BJ (cell line): ENCODE data around the gene ADAM33. TPM values are rescaled to one million over a fixed set of nuclear protein-coding genes. Genes with fewer than 3 reads are reported as not detected.

Experiments used
- CTCF ChIA-PET: fragments of 350-600 bp; formaldehyde crosslinking; extraction: SDS; loops from one replicate; lab custom pipeline; 2021; ENCODE audit warnings: antibody characterized with exemption, inconsistent platforms; lab: Yijun Ruan, JAX
- POLR2A ChIA-PET: fragments of 300-600 bp; sonication (Branson Sonifier 250); formaldehyde crosslinking; extraction: SDS; loops from one replicate; lab custom pipeline; 2021; ENCODE audit warnings: antibody characterized with exemption; lab: Charles Lee
- DNase-seq: peaks from one replicate; pipeline ENCODE4 v3.0.0-alpha.2; 2011; ENCODE audit warnings: low read depth
- H3K27me3 ChIP-seq: 2 replicates; pipeline ENCODE4 v1.6.0; 2011; ENCODE audit warnings: low read length; ENCODE audit not compliant: control insufficient read depth, insufficient read depth
- H3K36me3 ChIP-seq: 2 replicates; pipeline ENCODE4 v1.5.1; 2011; ENCODE audit warnings: low read length; ENCODE audit not compliant: control insufficient read depth, insufficient read depth
- H3K4me3 ChIP-seq: 2 replicates; pipeline ENCODE4 v1.5.1; 2011; ENCODE audit warnings: low read depth, mild to moderate bottlenecking, control low read depth, low read length
- polyA plus RNA-seq: library from polyadenylated mRNA; depleted of rRNA; stranded (reverse); fragments of >200 nt; gene quantifications from 2 replicates; pipeline ENCODE4 v1.2.3, GENCODE V29; 2011
- TF ChIP-seq, protein P1 (sequence below): IDR thresholded peaks from 2 replicates; pipeline ENCODE4 v1.5.1; 2011; ENCODE audit warnings: low read depth, mild to moderate bottlenecking, control low read depth, inconsistent platforms, low read length, moderate library complexity; ENCODE audit not compliant: insufficient read depth

ADAM33 gene
- polyA plus RNA-seq, 1 experiment: 82.6 TPM

DNA sequence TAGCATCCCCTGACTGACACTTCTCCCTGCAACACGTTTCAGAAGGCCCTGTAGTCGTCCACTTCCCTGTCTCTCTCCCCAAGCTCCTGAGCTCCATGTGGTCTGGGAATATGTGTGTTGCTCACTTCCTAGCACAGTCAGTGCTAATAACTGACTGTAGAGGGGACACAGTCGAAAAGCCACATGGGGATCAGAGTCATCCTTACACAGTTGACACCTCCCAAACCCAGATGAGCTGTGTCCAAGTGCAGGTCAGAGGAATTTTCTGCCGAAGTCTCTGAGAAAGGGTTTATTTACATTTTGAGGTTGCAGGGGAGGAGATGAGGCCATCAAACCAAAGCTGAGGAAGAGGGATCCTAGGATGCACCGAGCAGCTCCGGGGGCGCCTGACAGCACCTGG lies 3.5 kb upstream of the ADAM33 start:
- Histone ChIP-seq H3K4me3 (no peak overlapping the region), H3K36me3 (no peaks in the 10 kb centered on the region), H3K27me3 (no peaks in the 10 kb centered on the region)
- no peak for DNase-seq
- ChIA-PET POLR2A (no interaction called here), CTCF (interaction anchor here (1.0 to 6.2 kb wide), 5 partner anchors 8 to 24 kb away, joined by 4 to 64 read pairs (median 27); no protein-coding TSS in a partner anchor)
- TF ChIP-seq, protein P1, sequence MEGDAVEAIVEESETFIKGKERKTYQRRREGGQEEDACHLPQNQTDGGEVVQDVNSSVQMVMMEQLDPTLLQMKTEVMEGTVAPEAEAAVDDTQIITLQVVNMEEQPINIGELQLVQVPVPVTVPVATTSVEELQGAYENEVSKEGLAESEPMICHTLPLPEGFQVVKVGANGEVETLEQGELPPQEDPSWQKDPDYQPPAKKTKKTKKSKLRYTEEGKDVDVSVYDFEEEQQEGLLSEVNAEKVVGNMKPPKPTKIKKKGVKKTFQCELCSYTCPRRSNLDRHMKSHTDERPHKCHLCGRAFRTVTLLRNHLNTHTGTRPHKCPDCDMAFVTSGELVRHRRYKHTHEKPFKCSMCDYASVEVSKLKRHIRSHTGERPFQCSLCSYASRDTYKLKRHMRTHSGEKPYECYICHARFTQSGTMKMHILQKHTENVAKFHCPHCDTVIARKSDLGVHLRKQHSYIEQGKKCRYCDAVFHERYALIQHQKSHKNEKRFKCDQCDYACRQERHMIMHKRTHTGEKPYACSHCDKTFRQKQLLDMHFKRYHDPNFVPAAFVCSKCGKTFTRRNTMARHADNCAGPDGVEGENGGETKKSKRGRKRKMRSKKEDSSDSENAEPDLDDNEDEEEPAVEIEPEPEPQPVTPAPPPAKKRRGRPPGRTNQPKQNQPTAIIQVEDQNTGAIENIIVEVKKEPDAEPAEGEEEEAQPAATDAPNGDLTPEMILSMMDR: no peak

DNA sequence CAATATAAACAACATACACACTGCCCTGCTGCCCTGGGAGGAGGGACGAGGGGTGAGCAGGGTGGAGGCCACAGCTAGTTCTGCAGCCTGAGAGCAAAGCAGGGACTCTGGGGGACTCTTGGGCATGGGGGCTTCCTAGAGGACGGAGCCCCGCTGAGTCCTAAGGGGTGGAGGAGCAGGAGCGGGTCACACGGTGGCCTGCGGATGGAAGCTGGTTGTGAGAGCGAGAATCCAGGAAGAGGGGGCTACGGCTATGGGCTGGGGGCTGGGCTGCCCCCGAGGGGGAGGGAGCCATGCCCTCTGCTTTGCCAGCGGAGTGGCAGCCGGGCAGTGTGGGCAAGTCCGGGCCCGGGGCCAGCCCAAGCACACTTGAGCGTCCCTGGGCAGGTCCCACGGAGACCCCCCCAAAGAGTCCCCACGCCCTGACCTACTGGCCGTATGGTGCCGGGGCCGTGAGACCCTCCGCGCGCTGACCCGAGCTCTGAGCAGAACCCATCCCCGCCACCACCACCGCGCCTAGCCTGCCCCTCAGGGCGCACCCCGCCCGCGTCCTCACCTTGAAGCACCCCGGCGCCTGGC lies 369 bp downstream of the ADAM33 start:
- Histone ChIP-seq H3K27me3 (no peaks in the 10 kb centered on the region), H3K36me3 (peaks cover 8% of the 10 kb centered on the region; the same call in 1 of the 2 replicates), H3K4me3 (peak overlapping the region; percentile 85)
- ChIA-PET POLR2A (no interaction called here), CTCF (interaction anchor here (1.0 to 15.3 kb wide), 4 partner anchors 14 to 139 kb away, joined by 3 to 331 read pairs (median 4); partner anchors contain the start of genes AP5S1 and SIGLEC1)
- DNase-seq: no peak
- TF ChIP-seq, protein P1: no peak

DNA sequence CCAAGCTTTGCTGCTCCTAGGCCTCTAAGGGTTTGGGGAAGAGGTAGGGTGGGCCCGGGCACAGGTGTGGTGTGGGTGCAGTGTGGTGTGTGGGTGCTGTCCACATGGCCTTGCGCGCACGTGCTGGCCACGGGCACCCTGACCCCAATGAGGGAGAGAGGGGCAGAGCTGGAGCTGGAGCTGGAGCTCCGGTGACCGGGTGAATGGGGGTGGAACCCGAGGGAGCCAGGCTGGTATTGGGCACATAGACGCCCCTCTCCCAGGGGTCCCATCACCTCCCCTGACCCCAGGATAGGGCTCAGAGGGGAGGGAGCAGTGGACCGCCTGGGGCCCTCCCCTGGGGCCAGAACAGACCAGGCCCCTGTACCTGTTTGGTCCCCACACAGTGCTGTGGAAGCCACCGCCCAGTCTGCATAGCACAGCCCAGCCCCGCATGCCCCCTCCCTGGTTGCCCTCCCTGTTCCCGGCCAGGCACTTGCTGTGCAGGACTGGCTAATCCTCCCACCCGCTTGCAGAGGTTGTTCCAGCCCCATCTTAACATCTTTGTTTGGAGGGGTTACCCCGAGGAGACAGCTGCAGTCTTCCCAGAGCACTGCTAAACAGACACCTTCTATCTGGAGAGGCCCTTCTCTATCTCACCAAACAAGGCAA lies 984 bp downstream of the ADAM33 start:
- H3K4me3 ChIP-seq: peak overlapping the region; percentile 85
- CTCF ChIA-PET: interaction anchor here (1.0 to 15.3 kb wide), 9 partner anchors 12 to 140 kb away, joined by 3 to 331 read pairs (median 4); partner anchors contain the start of genes AP5S1 and SIGLEC1
- no peak for DNase-seq

DNA sequence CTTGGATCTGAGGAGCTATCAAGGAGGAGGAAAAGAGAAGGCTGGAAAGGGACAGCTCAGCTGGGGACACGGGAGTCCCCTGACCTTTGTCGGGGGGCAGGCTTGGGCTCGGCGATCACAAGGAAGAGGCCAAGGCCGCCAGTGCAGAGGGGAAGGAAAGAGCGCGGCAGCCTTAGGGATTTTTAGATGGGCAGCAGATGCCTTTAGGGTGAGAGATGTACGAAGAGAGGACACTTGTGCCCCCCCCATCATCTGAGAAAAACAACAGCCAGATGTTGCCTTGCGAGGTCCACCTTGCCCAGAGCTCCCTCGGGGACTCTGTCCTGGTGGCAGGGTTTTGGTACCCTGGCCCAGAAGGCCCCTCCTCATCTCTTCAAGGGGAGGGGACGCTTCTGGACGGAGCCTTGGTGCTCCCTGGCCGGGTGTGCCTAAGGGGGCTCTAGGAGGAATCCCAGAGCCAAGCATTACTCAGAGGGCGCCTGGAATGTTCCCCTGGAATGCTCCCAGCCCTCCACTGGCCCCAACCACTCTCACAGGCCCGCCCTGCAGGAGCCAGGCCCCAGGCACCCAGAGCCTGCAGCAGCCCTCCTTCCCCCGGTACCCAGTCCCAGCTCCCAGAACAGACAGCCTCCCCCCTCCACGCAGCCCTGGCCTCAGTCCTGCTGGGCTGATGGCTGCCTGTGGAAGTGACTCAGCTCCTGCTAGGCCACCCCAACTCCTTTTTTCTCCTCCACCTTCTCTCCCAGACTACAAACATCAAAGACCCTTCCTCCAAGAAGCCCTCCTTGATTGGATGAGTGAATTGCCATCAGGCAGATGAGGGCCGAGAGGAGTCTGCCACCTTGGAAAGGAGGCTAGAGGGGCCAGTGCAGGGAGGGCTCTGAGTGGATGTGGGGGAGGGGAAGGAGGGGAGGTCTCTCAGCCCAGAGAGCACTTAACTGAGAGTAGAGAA lies 1.8 kb downstream of the ADAM33 start:
- POLR2A ChIA-PET: interaction anchor here (1.2 kb wide), 1 partner anchor 28 kb away, joined by 13 read pairs; no protein-coding TSS in a partner anchor
- H3K4me3 ChIP-seq: peak overlapping the region; percentile 85

More for the DNA sequence above, 984 bp downstream of the ADAM33 start:
- TF ChIP-seq, protein P1: no peak
- Histone ChIP-seq H3K27me3 (no peaks in the 10 kb centered on the region), H3K36me3 (peaks cover 12% of the 10 kb centered on the region)
- POLR2A ChIA-PET: no interaction called here

More for the DNA sequence above, 1.8 kb downstream of the ADAM33 start:
- TF ChIP-seq, protein P1: no peak
- CTCF ChIA-PET: interaction anchor here (1.0 to 15.3 kb wide), 8 partner anchors 11 to 140 kb away, joined by 3 to 331 read pairs (median 4); partner anchors contain the start of genes AP5S1 and SIGLEC1
- no peaks in the 10 kb centered on the region for H3K27me3 ChIP-seq
- H3K36me3 ChIP-seq: peaks cover 20% of the 10 kb centered on the region
- DNase-seq: no peak
